Neural cell (in vitro differentiated cells): ENCODE results near the gene GUCA1C. TPM values are rescaled to one million over a fixed set of nuclear protein-coding genes. Genes with fewer than 3 reads are reported as not detected.

ENCODE experiments used
- H2AFZ ChIP-seq: fragments of 200-600, 300-800 bp; sonication (generic), shearing (Covaris generic); 2 replicates; pipeline ENCODE4 v1.6.0; 2014; ENCODE audit warnings: low read depth, mild to moderate bottlenecking, antibody characterized with exemption, low read length, moderate library complexity
- H3F3A ChIP-seq: fragments of 200-600 bp; shearing (Covaris generic); 2 replicates; pipeline ENCODE4 v1.6.1; 2016; ENCODE audit warnings: mild to moderate bottlenecking, moderate library complexity, mixed read lengths, antibody characterized with exemption, low read length; ENCODE audit not compliant: insufficient read depth, poor library complexity, severe bottlenecking
- H3K27ac ChIP-seq: fragments of 200-600, 300-800 bp; sonication (generic), shearing (Covaris generic); 2 replicates; pipeline ENCODE4 v1.5.1; 2014; ENCODE audit warnings: mild to moderate bottlenecking, low read length, moderate library complexity
- H3K27me3 ChIP-seq: fragments of 300-800, 200-600 bp; sonication (generic), shearing (Covaris generic); 2 replicates; pipeline ENCODE4 v1.6.0; 2014; ENCODE audit warnings: mild to moderate bottlenecking, low read depth, low read length, moderate library complexity; ENCODE audit not compliant: insufficient read depth
- H3K36me3 ChIP-seq: fragments of 300-800, 200-600 bp; sonication (generic), shearing (Covaris generic); 2 replicates; pipeline ENCODE4 v1.5.1; 2014; ENCODE audit warnings: mild to moderate bottlenecking, antibody characterized with exemption, low read length, moderate library complexity; ENCODE audit not compliant: insufficient read depth
- H3K4me2 ChIP-seq: fragments of 300-800, 200-600 bp; sonication (generic), shearing (Covaris generic); 2 replicates; pipeline ENCODE4 v1.6.0; 2014; ENCODE audit warnings: mild to moderate bottlenecking, low read length
- H3K4me3 ChIP-seq: fragments of 300-800, 200-600 bp; sonication (generic), shearing (Covaris generic); 2 replicates; pipeline ENCODE4 v1.5.1; 2014; ENCODE audit warnings: mild to moderate bottlenecking, low read length, moderate library complexity
- H3K79me2 ChIP-seq: fragments of 200-600 bp; shearing (Covaris generic); replicated peaks from 2 replicates; pipeline ENCODE4 v1.6.0; 2014; ENCODE audit warnings: mild to moderate bottlenecking, low read length, moderate library complexity; ENCODE audit not compliant: insufficient read depth
- H3K9ac ChIP-seq: fragments of 300-800, 200-600 bp; sonication (generic), shearing (Covaris generic); 2 replicates; pipeline ENCODE4 v1.6.1; 2016; ENCODE audit warnings: mild to moderate bottlenecking, low read length, mixed read lengths
- H3K9me2 ChIP-seq: fragments of 200-600 bp; shearing (Covaris generic); 2 replicates; pipeline ENCODE4 v1.6.1; 2016; ENCODE audit warnings: mild to moderate bottlenecking, low read length, mixed read lengths; ENCODE audit not compliant: insufficient read depth
- H3K9me3 ChIP-seq: fragments of 200-600, 300-800 bp; sonication (generic), shearing (Covaris generic); 2 replicates; pipeline ENCODE4 v1.6.1; 2016; ENCODE audit warnings: mild to moderate bottlenecking, mixed run types, low read length, moderate library complexity, mixed read lengths
- H4K20me1 ChIP-seq: fragments of 200-600 bp; shearing (Covaris generic); 2 replicates; pipeline ENCODE4 v1.6.1; 2016; ENCODE audit warnings: mild to moderate bottlenecking, mixed run types; ENCODE audit not compliant: insufficient read depth
- CTCF ChIP-seq: fragments of 450-650 bp; IDR thresholded peaks from 2 replicates; pipeline ENCODE4 v1.5.1; 2014; ENCODE audit warnings: antibody characterized with exemption, mild to moderate bottlenecking, moderate library complexity; ENCODE audit not compliant: poor library complexity, severe bottlenecking
- EP300 ChIP-seq: fragments of 450-650 bp; conservative IDR thresholded peaks from 2 replicates; pipeline ENCODE4 v1.6.1; 2014; ENCODE audit warnings: antibody characterized with exemption, mild to moderate bottlenecking, moderate library complexity; ENCODE audit not compliant: poor library complexity, severe bottlenecking
- EZH2 ChIP-seq: fragments of 200-600, 300-800 bp; shearing (Covaris generic), sonication (generic); IDR thresholded peaks from 2 replicates; pipeline ENCODE4 v1.6.1; 2014; ENCODE audit warnings: antibody characterized with exemption, low read length, borderline replicate concordance, mild to moderate bottlenecking; ENCODE audit not compliant: insufficient read depth, poor library complexity, severe bottlenecking
- MXI1 ChIP-seq: fragments of 450-650 bp; conservative IDR thresholded peaks from 2 replicates; pipeline ENCODE4 v1.6.1; 2014; ENCODE audit warnings: antibody characterized with exemption, mild to moderate bottlenecking; ENCODE audit not compliant: poor library complexity, severe bottlenecking
- POLR2AphosphoS5 ChIP-seq: IDR thresholded peaks from 2 replicates; pipeline ENCODE4 v1.6.1; 2012
- RAD21 ChIP-seq: fragments of 450-650 bp; conservative IDR thresholded peaks from 2 replicates; pipeline ENCODE4 v1.6.1; 2014; ENCODE audit warnings: antibody characterized with exemption, mild to moderate bottlenecking, moderate library complexity
- SMC3 ChIP-seq: fragments of 450-650 bp; conservative IDR thresholded peaks from 2 replicates; pipeline ENCODE4 v1.6.1; 2014; ENCODE audit warnings: antibody characterized with exemption, mild to moderate bottlenecking, moderate library complexity; ENCODE audit not compliant: poor library complexity
- TAF1 ChIP-seq: IDR thresholded peaks from 2 replicates; pipeline ENCODE4 v1.6.1; 2012; ENCODE audit warnings: low read depth
- polyA plus RNA-seq: library from polyadenylated mRNA; depleted of rRNA; stranded (reverse); fragments of >200 nt; gene quantifications from 2 replicates; pipeline ENCODE4 v1.2.3, GENCODE V29; 2014

Gene GUCA1C
- polyA plus RNA-seq, 1 donor from 2014 or later = not detected

GRCh38 chr3:108970561-108970960 lies 16.9 kb upstream of the GUCA1C start:
- no peaks in the 10 kb centered on the region for H3F3A ChIP-seq
- no peak overlapping the region for H3K4me3 ChIP-seq
- H3K9me3 ChIP-seq = no peaks in the 10 kb centered on the region
- no peaks in the 10 kb centered on the region for H3K27me3 ChIP-seq
- no peaks in the 10 kb centered on the region for H3K79me2 ChIP-seq
- no peaks in the 10 kb centered on the region for H3K36me3 ChIP-seq
- no peak overlapping the region for H3K9ac ChIP-seq
- TF ChIP-seq EZH2 = no peak
- no peak for TF ChIP-seq SMC3
- no peak for TF ChIP-seq CTCF
- no peak for TF ChIP-seq EP300
- TF ChIP-seq RAD21 = no peak
- TF ChIP-seq MXI1 = no peak
- no peak for TF ChIP-seq POLR2AphosphoS5
- no peak overlapping the region for H3K4me2 ChIP-seq
- no peaks in the 10 kb centered on the region for H4K20me1 ChIP-seq
- H3K9me2 ChIP-seq = no peaks in the 10 kb centered on the region
- H2AFZ ChIP-seq = no peak overlapping the region
- no peak overlapping the region for H3K27ac ChIP-seq

- Histone ChIP-seq H3K9me3 (no peaks in the 10 kb centered on the region), H3K36me3 (no peaks in the 10 kb centered on the region), H4K20me1 (no peaks in the 10 kb centered on the region), H2AFZ (no peak overlapping the region), H3F3A (no peaks in the 10 kb centered on the region), H3K27me3 (no peaks in the 10 kb centered on the region), H3K79me2 (no peaks in the 10 kb centered on the region), H3K27ac (no peak overlapping the region), H3K9ac (no peak overlapping the region), H3K4me2 (no peak overlapping the region), H3K9me2 (no peaks in the 10 kb centered on the region), H3K4me3 (no peak overlapping the region)
- no peak for TF ChIP-seq TAF1
- no peak for TF ChIP-seq EP300
- no peak for TF ChIP-seq CTCF
- TF ChIP-seq EZH2 = no peak
- TF ChIP-seq SMC3 = no peak
Measured at GRCh38 chr3:108966773-108967172, 13.1 kb upstream of the GUCA1C start.

GRCh38 chr3:108959017-108959416 lies 5.3 kb upstream of the GUCA1C start:
- TF ChIP-seq EP300 (no peak), SMC3 (no peak)
- Histone ChIP-seq H3K4me3 (no peak overlapping the region), H3K9me3 (no peaks in the 10 kb centered on the region), H4K20me1 (no peaks in the 10 kb centered on the region), H3K79me2 (no peaks in the 10 kb centered on the region), H3K9me2 (no peaks in the 10 kb centered on the region), H3K36me3 (no peaks in the 10 kb centered on the region), H3F3A (no peaks in the 10 kb centered on the region), H3K27me3 (no peaks in the 10 kb centered on the region), H3K4me2 (no peak overlapping the region), H3K27ac (no peak overlapping the region), H3K9ac (no peak overlapping the region), H2AFZ (no peak overlapping the region)
